ENCODE results near the gene IGFBP3.

Gene IGFBP3

DNA sequence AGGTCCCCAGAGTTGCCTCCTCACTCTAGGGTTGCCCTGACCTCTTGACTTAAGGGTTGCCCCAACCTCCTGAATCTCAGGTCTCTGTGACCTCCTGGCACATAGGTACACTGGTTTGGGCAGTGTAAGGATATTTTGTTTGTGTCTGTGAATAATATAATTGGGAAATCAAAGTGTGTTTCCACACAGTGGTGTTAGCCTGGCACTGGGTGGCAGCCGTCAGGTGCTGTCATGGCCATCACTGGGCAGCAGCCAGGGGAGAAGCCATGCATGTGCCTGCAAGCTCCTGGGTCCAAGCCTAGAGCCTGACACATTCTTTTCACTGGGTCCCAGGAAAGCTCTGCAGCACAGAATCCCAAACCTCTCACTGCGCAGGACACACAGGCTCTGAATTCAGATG, 44.6 kb downstream of the IGFBP3 start:
- Histone ChIP-seq H3K27ac (ENCODE audit: insufficient read depth, low read length, poor library complexity, severe bottlenecking) (no peak overlapping the region), H3K9me3 (ENCODE audit: control insufficient read depth, low read length) (no peaks in the 10 kb centered on the region), H3K4me1 (ENCODE audit: control insufficient read depth, insufficient read depth, low read length, poor library complexity, severe bottlenecking) (no peaks in the 10 kb centered on the region), H3K27me3 (replicated peaks; ENCODE audit: control insufficient read depth, insufficient read depth, low read length, poor library complexity, severe bottlenecking) (no peaks in the 10 kb centered on the region), H3K4me3 (ENCODE audit: insufficient read depth, low read depth, low read length, poor library complexity, severe bottlenecking) (no peak overlapping the region), H3K36me3 (ENCODE audit: control insufficient read depth, insufficient read depth, low read length) (no peaks in the 10 kb centered on the region)
- DNase-seq = no peak

DNA sequence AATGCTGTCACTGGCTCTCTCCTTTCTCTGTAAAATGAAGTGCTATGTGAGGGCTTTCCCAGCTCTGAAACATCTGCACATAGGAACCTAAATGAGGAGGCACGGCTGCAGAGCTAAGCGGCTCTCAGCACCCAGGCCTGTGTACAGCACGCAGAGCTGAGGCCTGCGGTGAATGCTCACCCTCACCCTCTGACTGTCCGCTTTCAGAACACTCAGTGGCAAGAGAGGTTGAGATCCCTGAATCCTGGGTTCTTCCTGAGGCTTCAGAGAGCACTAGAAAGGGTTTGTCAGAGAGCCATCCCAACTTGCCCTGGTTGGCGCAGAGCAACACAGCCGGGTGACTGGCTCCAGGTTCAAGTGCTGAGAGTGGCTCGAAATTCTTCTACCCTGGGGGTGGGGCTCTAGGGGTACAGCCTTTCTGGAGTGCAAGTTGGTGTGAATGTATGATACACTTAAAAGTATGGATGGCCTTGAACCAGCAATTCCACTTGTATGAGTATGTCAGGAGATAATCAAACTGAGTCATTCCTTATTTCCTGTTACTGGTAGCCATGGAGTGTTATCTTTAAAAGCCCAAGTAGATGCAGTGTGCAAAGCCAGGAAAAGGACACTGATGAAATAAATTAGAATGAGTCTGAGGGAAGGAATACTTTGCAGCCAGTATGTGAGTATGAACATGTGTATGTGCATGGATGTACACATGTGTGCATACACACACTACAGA, 46.5 kb downstream of the IGFBP3 start:
- H3K9me3 ChIP-seq (ENCODE audit: control insufficient read depth, low read length) = no peaks in the 10 kb centered on the region
- no peaks in the 10 kb centered on the region for H3K4me1 ChIP-seq (ENCODE audit: control insufficient read depth, insufficient read depth, low read length, poor library complexity, severe bottlenecking)
- no peak overlapping the region for H3K27ac ChIP-seq (ENCODE audit: insufficient read depth, low read length, poor library complexity, severe bottlenecking)
- H3K27me3 ChIP-seq (replicated peaks; ENCODE audit: control insufficient read depth, insufficient read depth, low read length, poor library complexity, severe bottlenecking) = no peaks in the 10 kb centered on the region
- H3K4me3 ChIP-seq (ENCODE audit: insufficient read depth, low read depth, low read length, poor library complexity, severe bottlenecking) = no peak overlapping the region
- DNase-seq = no peak
- no peaks in the 10 kb centered on the region for H3K36me3 ChIP-seq (ENCODE audit: control insufficient read depth, insufficient read depth, low read length)

DNA sequence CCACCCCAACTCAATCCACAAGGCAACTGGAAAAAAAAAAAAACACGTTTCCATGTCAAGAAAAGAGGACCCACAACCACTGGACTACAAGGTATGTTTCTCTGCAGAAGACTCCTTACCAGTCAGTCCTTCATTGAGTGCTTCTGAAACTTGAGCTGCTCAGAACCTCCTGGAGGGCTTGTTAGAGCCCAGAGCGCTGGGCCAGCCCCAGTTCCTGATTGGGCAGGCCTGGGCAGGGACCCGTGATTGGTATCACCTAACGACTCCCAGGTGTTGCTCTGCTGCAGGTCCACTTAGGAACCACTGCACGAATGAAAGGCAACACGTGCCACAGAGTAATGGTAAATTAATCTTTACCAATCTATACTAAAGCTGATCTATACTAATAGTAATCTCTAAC, 47.7 kb downstream of the IGFBP3 start:
- no peak for DNase-seq
- H3K27ac ChIP-seq (ENCODE audit: insufficient read depth, low read length, poor library complexity, severe bottlenecking) = no peak overlapping the region
- H3K9me3 ChIP-seq (ENCODE audit: control insufficient read depth, low read length) = no peaks in the 10 kb centered on the region
- H3K4me1 ChIP-seq (ENCODE audit: control insufficient read depth, insufficient read depth, low read length, poor library complexity, severe bottlenecking) = no peaks in the 10 kb centered on the region
- no peaks in the 10 kb centered on the region for H3K27me3 ChIP-seq (replicated peaks; ENCODE audit: control insufficient read depth, insufficient read depth, low read length, poor library complexity, severe bottlenecking)
- no peak overlapping the region for H3K4me3 ChIP-seq (ENCODE audit: insufficient read depth, low read depth, low read length, poor library complexity, severe bottlenecking)
- no peaks in the 10 kb centered on the region for H3K36me3 ChIP-seq (ENCODE audit: control insufficient read depth, insufficient read depth, low read length)

DNA sequence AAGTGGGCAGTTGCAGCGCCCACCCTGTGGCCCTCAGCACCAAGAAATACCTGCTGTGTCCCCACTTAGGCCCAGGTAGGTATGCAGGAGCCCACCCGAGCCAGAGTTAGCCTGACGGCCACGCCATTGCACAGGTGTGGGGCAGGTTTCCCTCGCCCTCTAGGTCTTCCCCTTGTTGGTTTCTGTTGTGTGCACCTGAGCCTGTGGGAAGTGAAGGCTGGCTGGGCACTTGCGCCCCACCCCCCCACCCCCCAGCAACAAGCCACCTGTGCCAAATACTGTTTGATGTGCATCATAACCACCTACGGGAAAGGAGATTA, 48.1 kb downstream of the IGFBP3 start, which contains the start of gene CCDC201:
Gene CCDC201, minus strand, starts transcription at position 48 of the 320 bp plus-strand sequence. CDS start 75 bp downstream, outside the sequence.
- Histone ChIP-seq H3K27me3 (replicated peaks; ENCODE audit: control insufficient read depth, insufficient read depth, low read length, poor library complexity, severe bottlenecking) (no peaks in the 10 kb centered on the region), H3K36me3 (ENCODE audit: control insufficient read depth, insufficient read depth, low read length) (no peaks in the 10 kb centered on the region), H3K4me3 (ENCODE audit: insufficient read depth, low read depth, low read length, poor library complexity, severe bottlenecking) (no peak within 1 kb of the TSS), H3K9me3 (ENCODE audit: control insufficient read depth, low read length) (no peaks in the 10 kb centered on the region), H3K27ac (ENCODE audit: insufficient read depth, low read length, poor library complexity, severe bottlenecking) (no peak within 1 kb of the TSS), H3K4me1 (ENCODE audit: control insufficient read depth, insufficient read depth, low read length, poor library complexity, severe bottlenecking) (no peaks in the 10 kb centered on the region)
- no peak for DNase-seq

DNA sequence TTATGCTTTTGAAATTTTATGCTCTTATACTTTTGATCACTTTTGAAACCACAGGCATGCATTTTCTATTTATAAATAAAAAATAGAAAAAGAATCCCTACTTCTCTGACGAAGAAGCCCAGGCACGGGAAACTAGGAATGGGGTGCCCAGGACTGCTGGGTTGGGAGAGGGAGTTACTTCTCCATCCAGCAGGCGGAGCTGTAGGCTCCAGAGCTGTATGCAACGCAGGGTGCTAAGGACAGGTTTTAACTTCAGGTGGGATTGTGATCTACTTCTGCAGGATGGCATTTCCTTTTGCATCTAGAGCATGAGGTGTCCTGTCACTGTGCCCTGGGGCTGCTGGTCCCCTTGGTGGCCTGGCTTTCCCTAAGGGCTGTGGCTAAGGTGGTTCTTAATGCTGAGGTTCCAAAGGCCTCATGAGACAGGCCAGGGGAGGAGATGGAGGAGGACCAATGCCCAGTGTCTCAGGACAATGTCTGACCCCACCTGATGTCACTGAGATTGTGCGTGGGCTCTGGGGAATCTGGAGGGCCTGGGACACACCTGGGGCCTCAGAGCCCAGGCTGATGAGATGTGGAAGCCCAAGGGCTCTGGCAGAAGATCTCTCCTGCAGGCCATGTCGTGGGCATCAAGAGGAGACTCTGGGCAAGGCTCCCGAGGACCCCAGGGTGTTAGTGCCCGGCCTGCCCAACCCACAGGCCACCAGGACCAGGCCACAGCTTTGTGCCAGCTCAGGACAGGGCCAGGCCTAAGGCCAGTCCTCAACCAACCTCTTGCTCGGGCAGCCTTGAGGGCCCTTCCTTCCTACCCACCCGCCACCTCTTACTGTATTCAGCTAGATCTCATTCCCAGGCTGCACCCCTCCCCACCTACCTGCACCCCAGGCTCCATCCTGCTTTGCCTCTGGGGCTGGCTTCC, 48.7 kb downstream of the IGFBP3 start:
- DNase-seq = no peak
- Histone ChIP-seq H3K4me1 (ENCODE audit: control insufficient read depth, insufficient read depth, low read length, poor library complexity, severe bottlenecking) (no peaks in the 10 kb centered on the region), H3K9me3 (ENCODE audit: control insufficient read depth, low read length) (no peaks in the 10 kb centered on the region), H3K4me3 (ENCODE audit: insufficient read depth, low read depth, low read length, poor library complexity, severe bottlenecking) (no peak overlapping the region), H3K36me3 (ENCODE audit: control insufficient read depth, insufficient read depth, low read length) (no peaks in the 10 kb centered on the region), H3K27ac (ENCODE audit: insufficient read depth, low read length, poor library complexity, severe bottlenecking) (no peak overlapping the region), H3K27me3 (replicated peaks; ENCODE audit: control insufficient read depth, insufficient read depth, low read length, poor library complexity, severe bottlenecking) (no peaks in the 10 kb centered on the region)

DNA sequence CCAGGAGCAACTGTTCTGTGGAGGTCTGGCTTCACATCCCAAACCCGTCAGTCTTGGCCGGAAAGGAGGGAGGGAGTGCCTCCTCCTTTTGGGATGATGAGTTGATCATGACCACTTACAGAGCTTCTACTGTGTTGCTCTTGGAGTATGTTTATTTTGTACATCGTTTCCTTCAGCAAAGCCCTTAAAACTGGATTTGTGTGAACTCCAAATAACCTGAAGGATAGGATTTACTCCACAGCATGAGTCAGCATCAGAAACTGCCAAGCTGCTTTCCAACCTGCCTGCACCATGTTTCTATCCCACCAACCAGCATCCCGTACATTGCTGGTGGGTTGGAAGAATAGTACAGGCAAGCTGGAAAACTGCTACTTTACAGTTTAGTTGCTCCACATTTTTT, 51.6 kb downstream of the IGFBP3 start:
- no peak for DNase-seq
- H3K4me1 ChIP-seq (ENCODE audit: control insufficient read depth, insufficient read depth, low read length, poor library complexity, severe bottlenecking) = no peaks in the 10 kb centered on the region
- H3K36me3 ChIP-seq (ENCODE audit: control insufficient read depth, insufficient read depth, low read length) = no peaks in the 10 kb centered on the region
- H3K27ac ChIP-seq (ENCODE audit: insufficient read depth, low read length, poor library complexity, severe bottlenecking) = no peak overlapping the region
- H3K27me3 ChIP-seq (replicated peaks; ENCODE audit: control insufficient read depth, insufficient read depth, low read length, poor library complexity, severe bottlenecking) = no peaks in the 10 kb centered on the region
- no peak overlapping the region for H3K4me3 ChIP-seq (ENCODE audit: insufficient read depth, low read depth, low read length, poor library complexity, severe bottlenecking)
- no peaks in the 10 kb centered on the region for H3K9me3 ChIP-seq (ENCODE audit: control insufficient read depth, low read length)

DNA sequence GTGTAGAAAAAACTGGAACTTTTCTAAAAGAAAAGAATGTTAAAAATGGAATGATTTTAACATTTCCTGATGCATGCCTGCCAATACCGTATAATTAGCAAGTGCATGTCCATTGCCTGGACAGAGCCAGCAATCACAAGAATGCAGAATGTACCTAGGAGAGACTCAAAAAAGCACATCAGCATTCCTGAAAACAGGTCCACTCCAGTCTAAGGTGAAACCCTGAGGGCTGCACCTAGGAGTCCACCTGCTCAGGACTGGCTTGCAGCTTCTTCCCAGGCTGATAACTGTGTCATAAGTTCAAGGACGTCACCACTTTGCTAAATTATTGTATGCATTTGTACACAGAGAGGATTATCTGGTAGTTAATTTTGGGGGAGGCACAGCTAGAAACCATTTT, 53.6 kb downstream of the IGFBP3 start:
- H3K4me1 ChIP-seq (ENCODE audit: control insufficient read depth, insufficient read depth, low read length, poor library complexity, severe bottlenecking) = no peaks in the 10 kb centered on the region
- no peaks in the 10 kb centered on the region for H3K36me3 ChIP-seq (ENCODE audit: control insufficient read depth, insufficient read depth, low read length)
- no peaks in the 10 kb centered on the region for H3K27me3 ChIP-seq (replicated peaks; ENCODE audit: control insufficient read depth, insufficient read depth, low read length, poor library complexity, severe bottlenecking)
- DNase-seq = no peak
- H3K9me3 ChIP-seq (ENCODE audit: control insufficient read depth, low read length) = no peaks in the 10 kb centered on the region
- no peak overlapping the region for H3K4me3 ChIP-seq (ENCODE audit: insufficient read depth, low read depth, low read length, poor library complexity, severe bottlenecking)
- H3K27ac ChIP-seq (ENCODE audit: insufficient read depth, low read length, poor library complexity, severe bottlenecking) = no peak overlapping the region

DNA sequence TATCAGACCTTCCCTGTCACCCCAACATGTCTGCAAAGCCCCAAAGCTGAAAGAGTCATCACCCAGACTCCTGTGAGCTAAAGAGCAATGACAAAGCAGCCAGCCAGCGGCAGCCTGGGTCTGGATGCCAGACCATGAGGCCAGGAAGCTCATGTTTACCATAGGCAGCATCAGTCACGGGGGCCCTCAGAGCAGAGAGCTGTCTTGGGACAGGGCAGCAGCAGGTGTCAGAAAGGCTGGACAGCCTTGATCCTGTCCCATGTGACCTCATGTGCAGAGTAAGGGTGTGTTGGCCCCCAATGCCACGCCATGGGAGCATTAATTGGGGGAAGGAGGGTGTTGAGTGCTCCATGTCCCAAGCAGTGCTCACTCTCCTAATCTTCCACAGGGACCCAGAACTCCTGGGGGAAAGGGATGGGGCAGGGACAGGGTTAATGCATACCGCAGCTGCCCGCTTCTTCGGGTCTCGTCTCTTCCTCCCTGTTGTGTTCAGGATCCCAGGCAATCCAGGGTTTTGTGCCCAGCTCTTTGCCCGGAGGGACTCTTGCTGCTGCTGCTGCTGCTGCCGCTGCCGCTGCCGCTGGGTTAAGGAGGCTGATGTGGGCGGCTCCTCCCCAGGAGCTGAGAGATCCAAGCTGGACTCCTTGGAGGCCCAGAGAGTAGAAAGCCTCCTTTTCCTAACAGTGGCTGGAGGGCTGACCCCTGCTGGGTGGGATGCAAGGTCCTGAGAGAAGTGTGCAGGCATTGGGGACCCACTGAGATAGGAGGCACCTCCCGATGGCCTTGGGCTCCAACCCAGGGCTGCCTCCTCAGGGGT, 55.3 kb downstream of the IGFBP3 start:
- Histone ChIP-seq H3K27ac (ENCODE audit: insufficient read depth, low read length, poor library complexity, severe bottlenecking) (no peak overlapping the region), H3K27me3 (replicated peaks; ENCODE audit: control insufficient read depth, insufficient read depth, low read length, poor library complexity, severe bottlenecking) (no peaks in the 10 kb centered on the region), H3K36me3 (ENCODE audit: control insufficient read depth, insufficient read depth, low read length) (no peaks in the 10 kb centered on the region), H3K4me3 (ENCODE audit: insufficient read depth, low read depth, low read length, poor library complexity, severe bottlenecking) (no peak overlapping the region), H3K4me1 (ENCODE audit: control insufficient read depth, insufficient read depth, low read length, poor library complexity, severe bottlenecking) (no peaks in the 10 kb centered on the region), H3K9me3 (ENCODE audit: control insufficient read depth, low read length) (no peaks in the 10 kb centered on the region)
- DNase-seq = no peak

DNA sequence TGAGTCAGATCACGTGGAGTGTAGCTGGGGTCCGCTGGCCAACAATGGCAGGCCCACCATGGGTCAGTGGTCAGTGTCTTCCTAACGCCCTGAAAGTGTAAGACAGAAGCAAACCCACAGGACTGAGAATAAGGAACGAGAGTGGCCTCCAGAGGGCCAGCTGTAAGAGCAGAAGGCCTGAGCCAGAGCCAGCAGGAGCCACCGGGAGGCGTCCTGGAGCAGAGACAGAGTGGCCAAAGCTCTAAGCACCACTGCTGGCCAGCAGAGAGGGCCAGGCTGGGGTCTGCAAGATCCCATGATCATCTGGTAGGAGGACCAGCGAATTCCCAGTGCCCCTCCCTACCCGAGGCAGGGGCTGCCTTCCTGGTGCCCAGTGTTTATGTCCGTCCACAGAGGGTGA, 57.4 kb downstream of the IGFBP3 start:
- DNase-seq = no peak
- Histone ChIP-seq H3K36me3 (ENCODE audit: control insufficient read depth, insufficient read depth, low read length) (no peaks in the 10 kb centered on the region), H3K4me3 (ENCODE audit: insufficient read depth, low read depth, low read length, poor library complexity, severe bottlenecking) (no peak overlapping the region), H3K9me3 (ENCODE audit: control insufficient read depth, low read length) (no peaks in the 10 kb centered on the region), H3K27me3 (replicated peaks; ENCODE audit: control insufficient read depth, insufficient read depth, low read length, poor library complexity, severe bottlenecking) (no peaks in the 10 kb centered on the region), H3K27ac (ENCODE audit: insufficient read depth, low read length, poor library complexity, severe bottlenecking) (no peak overlapping the region), H3K4me1 (ENCODE audit: control insufficient read depth, insufficient read depth, low read length, poor library complexity, severe bottlenecking) (no peaks in the 10 kb centered on the region)
